Choroid plexus epithelial cell (primary cell): ENCODE measurements around the gene NCAM2.

Experiments used
- DNase-seq: peaks from one replicate; pipeline ENCODE4 v3.0.0-alpha.2; 2010; ENCODE audit warnings: low read depth
- H3K4me3 ChIP-seq: 2 replicates; pipeline ENCODE4 v1.5.1; 2011; ENCODE audit warnings: low read depth, mild to moderate bottlenecking, control low read depth, low read length, moderate library complexity
- TF ChIP-seq, protein P1 (sequence below): conservative IDR thresholded peaks from 2 replicates; pipeline ENCODE4 v1.5.1; 2011; ENCODE audit warnings: low read depth, mild to moderate bottlenecking, control low read depth, inconsistent platforms, low read length, moderate library complexity

Gene NCAM2

DNA sequence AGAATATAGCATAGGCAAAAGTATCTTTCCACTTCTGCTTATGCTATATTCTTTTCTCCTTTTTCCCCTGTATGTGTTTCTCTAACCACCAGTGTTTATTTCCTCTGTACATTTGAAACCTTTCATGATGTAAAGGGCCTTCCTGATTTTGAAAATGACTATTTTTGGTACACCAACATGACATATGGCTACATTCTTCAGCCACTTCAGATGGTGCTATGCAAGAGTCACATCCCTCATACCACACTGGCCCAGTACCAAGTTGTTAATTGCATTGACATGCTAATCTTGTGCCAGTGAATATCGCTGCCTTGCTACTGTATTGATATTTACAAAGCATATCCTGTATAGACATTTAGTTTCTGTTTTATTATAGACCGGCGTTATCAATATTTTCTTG lies 408.7 kb downstream of the NCAM2 start:
- no peak for DNase-seq
- H3K4me3 ChIP-seq = no peak overlapping the region
- TF ChIP-seq, protein P1, sequence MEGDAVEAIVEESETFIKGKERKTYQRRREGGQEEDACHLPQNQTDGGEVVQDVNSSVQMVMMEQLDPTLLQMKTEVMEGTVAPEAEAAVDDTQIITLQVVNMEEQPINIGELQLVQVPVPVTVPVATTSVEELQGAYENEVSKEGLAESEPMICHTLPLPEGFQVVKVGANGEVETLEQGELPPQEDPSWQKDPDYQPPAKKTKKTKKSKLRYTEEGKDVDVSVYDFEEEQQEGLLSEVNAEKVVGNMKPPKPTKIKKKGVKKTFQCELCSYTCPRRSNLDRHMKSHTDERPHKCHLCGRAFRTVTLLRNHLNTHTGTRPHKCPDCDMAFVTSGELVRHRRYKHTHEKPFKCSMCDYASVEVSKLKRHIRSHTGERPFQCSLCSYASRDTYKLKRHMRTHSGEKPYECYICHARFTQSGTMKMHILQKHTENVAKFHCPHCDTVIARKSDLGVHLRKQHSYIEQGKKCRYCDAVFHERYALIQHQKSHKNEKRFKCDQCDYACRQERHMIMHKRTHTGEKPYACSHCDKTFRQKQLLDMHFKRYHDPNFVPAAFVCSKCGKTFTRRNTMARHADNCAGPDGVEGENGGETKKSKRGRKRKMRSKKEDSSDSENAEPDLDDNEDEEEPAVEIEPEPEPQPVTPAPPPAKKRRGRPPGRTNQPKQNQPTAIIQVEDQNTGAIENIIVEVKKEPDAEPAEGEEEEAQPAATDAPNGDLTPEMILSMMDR = no peak

DNA sequence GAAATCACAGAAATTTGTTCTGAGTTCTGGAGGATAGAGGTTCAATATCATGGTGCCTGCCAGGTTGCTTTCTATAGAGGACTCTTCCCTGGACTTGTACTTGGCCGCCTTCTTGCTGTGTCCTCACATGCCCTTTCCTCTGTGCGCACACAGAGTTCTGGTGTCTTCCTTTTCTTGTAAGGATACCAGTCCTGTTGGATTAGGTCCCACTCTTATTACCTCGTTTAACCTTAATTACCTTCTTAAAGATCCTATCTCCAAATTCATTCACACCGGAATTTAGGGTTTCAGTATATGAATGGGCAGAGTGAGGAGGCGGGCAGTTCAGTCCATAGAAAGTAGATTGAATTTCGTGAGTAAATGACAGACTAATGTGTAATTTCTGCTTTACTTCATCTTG lies 413.9 kb downstream of the NCAM2 start:
- TF ChIP-seq, protein P1 = no peak
- H3K4me3 ChIP-seq = no peak overlapping the region
- DNase-seq = no peak

DNA sequence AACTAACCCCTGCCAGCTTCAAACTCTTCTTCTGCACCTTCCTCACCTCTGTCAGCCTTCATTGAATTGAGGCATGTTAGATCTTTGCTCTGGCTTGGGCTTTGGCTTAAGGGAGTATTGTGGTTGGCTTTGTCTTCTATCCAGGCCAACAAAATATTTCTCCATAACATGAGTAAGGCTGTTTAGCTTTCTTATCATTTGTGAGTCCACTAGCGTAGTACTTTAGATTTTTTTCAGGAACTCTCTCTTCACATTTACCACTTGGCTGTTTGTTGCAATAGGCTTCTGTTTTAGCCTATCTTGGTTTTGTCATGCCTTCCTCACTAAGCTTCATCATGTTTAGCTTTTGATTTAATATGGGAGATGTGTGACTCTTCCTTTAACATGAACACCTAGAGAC lies 417.5 kb downstream of the NCAM2 start:
- DNase-seq = peak; percentile 62
- H3K4me3 ChIP-seq = no peak overlapping the region
- TF ChIP-seq, protein P1 = no peak

DNA sequence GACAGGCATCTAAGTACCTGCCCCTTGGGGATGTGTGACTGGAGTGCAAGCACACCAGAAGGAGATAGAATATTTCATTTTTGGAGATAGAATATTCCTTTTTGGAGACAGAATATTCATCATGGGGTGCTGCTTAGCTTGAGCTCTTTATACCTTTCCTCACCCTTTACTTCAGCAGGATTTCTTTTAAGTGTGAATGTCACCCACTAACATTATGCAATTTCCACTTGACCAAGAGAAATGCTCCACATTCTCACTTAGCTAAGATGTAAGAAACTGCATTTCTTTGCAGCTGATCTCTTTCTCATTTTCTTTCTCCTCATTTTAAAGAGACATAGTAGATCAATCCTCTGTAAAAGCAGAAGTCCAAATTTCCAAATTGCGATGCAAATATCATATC lies 436.7 kb downstream of the NCAM2 start:
- TF ChIP-seq, protein P1 = no peak
- no peak for DNase-seq
- H3K4me3 ChIP-seq = no peak overlapping the region

DNA sequence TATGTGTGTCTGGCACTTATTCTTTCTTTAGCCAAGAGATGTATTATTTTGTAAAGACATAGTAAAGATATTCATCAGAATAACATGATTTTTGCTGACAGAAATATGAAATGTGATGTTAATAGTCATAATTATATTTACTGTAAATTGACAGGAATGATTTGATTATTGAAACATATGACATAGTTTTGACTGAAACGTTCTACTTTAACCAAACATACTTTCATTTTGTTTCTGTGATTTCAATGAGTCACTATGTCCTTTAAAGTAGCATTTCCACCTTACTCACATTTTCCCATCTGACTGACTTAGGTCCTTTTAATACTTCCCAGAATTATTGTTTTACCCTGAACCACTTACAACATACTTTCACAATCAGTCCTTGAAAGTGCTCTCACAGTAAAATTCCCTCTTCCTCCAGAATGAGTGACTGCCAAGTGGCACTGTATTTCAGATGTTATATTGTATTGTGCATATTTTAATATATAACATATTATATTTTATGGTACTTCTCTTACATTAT lies 437.9 kb downstream of the NCAM2 start:
- no peak overlapping the region for H3K4me3 ChIP-seq
- TF ChIP-seq, protein P1 = no peak
- DNase-seq = peak; percentile 54

DNA sequence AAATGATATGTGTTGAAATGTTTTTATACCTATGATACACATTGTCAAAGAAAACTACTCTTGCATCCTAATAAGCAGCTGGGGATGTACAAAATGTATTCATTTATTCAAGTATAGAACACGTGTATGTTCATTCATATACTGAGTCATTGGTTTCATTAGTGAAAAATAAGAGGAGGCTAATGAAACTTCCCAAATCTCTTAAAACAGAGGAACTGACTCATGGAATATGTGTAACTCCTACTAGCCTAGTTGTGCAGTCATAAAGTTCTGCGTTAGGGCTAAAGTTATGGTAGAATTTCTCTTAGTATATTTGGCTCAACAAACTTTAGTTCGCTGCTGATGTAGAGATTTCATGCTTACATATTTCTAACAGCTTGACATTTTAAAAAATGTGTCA lies 441.6 kb downstream of the NCAM2 start:
- no peak for DNase-seq
- H3K4me3 ChIP-seq = no peak overlapping the region
- TF ChIP-seq, protein P1 = no peak

DNA sequence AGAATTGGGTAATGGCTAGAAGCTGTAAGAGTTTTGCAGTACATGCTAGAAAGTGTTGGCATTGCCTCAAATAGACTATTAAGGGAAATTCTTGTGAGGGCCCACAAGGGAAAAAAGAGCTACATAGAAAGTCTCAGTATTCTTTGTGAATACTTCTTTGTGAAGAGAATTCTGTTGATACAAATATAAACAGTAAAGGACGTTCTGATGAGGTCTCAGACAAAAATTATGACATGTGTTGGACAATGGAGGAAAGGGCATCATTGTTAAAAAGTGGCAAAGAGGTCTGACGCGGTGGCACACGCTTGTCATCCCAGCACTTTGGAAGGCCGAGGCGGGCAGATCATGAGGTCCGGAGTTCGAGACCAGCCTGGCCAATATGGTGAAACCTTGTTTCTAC lies 458.9 kb downstream of the NCAM2 start:
- no peak overlapping the region for H3K4me3 ChIP-seq
- no peak for DNase-seq
- TF ChIP-seq, protein P1 = no peak
